GM18909 (cell line): ENCODE measurements around the gene ITPA.

Experiments
- ATAC-seq: cut with Tn5 transposase; IDR thresholded peaks from one replicate; pipeline ENCODE4 v1.9.1; 2021; ENCODE audit warnings: mild to moderate bottlenecking; ENCODE audit not compliant: unreplicated experiment, poor library complexity

ITPA gene

DNA sequence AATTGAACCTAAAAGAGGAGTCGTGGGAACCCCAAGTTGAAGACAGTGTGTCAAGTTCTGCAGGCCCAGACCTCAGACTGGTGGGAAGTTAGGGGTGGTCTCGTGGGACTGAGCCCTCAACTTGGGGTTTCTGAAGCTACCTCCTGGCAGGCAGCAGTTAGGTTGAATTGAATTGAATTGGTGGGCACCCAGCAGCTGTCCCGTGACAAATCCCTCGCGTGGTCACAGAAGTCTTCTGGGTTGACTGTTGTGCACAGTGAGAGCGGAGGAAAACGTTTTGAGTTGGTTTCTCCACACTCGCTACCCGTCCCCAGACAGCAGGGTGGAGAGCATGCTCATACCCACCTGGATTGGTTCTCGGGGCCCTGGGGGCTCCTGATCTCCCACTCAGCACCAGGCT, 16.8 kb downstream of the ITPA start:
- ATAC-seq, result no peak

DNA sequence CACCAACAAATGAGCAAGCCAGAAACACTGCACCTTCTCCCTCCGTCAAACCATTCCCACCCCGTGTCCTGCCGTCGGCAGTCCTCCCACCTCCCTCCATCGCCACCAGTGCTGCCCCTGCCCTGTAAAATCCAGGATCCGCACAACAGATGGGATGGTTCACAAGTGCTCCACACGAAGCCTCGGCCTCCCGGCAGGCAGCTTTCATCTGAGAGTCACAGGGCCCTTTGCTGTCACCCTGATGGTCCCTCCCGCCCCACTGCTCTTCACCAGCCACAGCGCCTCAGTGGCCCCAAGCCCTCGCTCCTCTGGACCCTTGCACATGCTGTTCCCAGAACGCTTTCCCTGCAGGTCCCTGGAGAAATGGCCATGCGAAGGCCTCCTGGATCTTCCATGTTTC, 17.6 kb downstream of the ITPA start:
- no peak for ATAC-seq

DNA sequence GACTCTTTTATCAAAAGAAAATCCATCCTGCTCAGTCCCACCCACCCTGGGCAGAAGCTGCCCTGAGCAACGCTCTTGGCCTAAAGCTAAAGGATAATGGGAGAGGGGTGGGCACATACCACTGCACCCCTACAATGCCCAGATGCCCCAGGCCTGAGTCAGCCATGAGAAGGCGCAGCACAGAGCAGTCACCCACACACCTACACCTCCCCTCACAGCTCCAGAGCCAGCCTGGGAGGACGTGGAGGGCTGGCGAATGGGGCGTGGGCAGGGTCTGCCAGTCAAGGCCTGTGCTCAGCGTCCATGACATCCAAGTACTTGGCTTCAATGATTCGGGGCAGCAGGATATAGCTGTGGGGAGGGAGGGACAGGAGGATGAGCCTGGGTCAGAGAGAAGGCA, 18.2 kb downstream of the ITPA start:
- no peak for ATAC-seq

DNA sequence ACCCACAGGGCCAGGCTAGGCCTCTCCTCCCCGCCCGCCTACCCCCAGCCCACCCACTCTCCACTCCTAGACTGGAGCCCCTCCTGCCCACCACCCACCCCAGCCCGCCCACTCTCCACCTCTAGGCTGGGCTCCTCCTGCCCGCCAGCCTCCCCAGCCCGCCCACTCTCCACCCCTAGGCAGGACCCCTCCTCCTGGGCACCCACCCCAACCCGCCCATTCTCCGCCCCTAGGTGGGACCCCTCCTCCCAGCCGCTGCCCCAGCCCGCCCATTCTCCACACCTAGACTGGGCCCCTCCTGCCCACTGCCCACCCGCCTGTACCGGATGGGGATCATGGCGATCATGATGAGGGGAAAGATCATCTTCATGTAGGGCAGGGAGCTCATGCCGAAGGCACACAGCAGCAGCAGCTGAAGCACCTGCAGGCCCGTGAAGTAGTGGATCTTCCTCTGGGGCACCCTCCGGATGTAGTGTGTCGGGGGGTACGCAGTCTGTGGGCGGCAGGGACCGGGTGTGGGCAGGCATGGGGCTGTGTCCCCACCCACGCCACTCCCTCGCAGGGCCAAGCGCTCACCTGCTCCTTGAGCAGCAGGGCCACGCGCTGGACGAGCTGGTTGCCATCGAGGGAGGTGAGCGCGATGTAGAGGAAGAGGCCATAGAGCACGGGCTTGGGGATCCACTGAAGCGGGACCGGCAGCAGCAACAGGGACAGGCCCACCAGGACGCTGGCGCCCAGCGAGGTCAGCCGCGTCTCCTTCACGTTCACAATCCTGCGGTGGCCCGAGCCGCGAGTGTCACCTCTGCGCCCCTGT, 18.8 kb downstream of the ITPA start:
- ATAC-seq, result no peak

- ATAC-seq, result no peak
Measured at GRCh38 chr20:3228750-3229032, 19.4 kb downstream of the ITPA start.

GRCh38 chr20:3229158-3229557, 19.9 kb downstream of the ITPA start:
- no peak for ATAC-seq

GRCh38 chr20:3229798-3230197, 20.5 kb downstream of the ITPA start:
- ATAC-seq, result no peak

- ATAC-seq, result no peak
Measured at GRCh38 chr20:3231116-3231515, 21.8 kb downstream of the ITPA start.

DNA sequence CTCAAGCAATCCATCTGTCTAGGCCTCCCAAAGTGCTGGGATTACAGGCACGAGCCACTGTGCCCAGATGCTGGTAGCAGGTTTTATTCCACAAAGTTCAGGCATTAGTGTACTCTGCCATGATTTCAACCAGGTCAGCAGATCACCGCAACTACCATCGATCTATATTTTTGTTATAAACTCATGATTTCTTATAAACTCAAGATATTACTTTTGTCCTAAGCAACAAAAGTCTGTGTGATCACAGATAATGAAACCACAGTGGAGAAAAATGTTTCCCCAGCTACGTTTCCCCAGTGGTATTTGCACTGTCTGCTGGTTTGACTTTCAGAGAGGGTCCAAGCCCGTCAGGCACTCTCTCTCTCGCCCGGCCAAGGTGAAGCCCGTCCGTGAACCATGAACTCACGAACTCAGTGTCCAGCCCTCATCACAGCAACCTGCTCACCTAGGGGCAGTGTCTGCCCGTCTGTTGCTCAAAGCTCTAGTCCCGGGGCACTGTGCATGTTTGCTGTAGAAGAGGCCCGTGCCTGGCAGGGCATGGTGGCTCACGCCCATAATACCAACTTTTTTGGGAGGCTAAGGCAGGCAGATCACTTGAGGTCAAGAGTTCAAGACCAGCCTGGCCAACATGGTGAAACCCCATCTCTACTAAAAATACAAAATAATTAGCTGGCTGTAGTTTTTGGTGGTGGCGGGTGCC, 22.7 kb downstream of the ITPA start:
- ATAC-seq, result no peak

GRCh38 chr20:3233131-3233990, 24.1 kb downstream of the ITPA start:
- no peak for ATAC-seq

- no peak for ATAC-seq
Measured at GRCh38 chr20:3233991-3234498, 24.7 kb downstream of the ITPA start.

GRCh38 chr20:3235666-3236324, 26.5 kb downstream of the ITPA start:
- ATAC-seq, result no peak

- ATAC-seq, result no peak
Measured at GRCh38 chr20:3237011-3237957, 28.0 kb downstream of the ITPA start.

- ATAC-seq, result no peak
Measured at GRCh38 chr20:3237958-3238615, 28.8 kb downstream of the ITPA start.

DNA sequence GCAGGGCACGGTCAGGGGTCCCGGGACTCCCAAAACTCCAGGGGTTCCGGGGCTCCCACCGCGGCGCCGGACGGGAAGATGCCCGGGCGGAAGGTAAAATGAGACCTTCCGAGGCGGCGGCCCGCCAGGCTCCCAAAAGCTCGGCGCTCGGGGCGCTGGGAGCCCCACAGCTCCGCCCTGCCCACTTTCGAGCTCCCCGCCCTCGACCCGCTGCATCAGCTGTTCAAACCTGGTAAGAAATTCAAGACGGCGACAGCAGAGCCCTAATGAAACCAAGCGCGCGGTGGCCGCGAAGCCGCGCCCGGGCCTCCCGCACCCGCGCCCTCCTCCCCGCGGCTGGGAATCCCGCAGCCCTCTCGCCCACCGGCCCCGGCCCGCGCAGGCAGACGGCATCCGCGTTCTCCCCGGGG, 29.3 kb downstream of the ITPA start:
- ATAC-seq, result peak; percentile 35

GRCh38 chr20:3239026-3239866, 29.9 kb downstream of the ITPA start, which contains the start of gene SLC4A11:
SLC4A11 (minus strand) TSS chr20:3239190; CDS start chr20:3239137, 53 bp downstream.
- ATAC-seq, result peak; percentile 53

DNA sequence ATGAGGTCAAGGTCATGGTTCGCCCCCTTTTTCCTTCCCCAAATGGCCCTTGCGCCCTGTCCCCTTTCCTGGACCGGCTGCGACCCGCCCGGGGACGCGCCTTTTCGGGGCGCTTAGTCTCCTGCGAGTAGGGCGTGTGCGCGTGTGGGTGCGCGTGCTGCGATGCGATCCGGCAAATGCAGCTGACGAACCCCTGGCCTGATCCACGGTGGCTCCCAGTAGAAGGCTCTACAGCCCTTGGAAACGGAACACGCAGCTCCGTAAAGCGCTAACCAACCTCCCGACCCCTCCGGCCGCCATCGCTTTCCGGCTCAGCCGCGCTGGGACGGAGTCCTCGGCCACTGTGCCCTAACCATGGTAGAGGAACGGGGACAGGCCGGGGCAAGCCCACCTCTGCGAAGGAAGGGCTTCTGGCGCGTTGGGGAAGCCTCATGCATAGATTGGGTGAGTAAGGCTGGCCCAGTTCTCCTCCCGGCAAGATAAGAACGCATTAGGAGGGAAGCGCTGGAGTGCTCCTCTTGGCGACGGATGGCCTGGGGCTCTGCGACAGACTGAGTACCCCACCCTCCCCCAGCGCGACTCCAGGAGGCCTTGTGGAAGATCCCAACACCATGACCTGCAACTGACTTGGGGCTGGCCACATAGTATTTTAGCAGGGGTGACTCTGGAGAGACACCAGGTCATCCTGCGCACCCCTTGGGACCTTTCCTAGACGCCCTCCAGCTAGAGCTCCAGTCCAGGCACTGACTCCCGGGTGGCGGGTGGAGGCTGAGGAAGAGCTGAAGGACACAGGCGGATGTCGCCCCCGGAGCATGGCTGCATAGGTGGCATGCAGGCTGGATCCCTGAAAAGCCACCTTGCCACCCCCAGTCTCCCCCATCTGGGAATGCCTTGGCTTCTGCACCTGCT, 30.8 kb downstream of the ITPA start:
- no peak for ATAC-seq
